Activated CD4-positive, CD25-positive, alpha-beta regulatory T cell (primary cell): ENCODE results near the gene LINC01488.

ENCODE experiments used
- DNase-seq, 4 experiments: peaks; one replicate each; lab custom pipeline; 2025; lab: John Stamatoyannopoulos, UW

Gene LINC01488

DNA sequence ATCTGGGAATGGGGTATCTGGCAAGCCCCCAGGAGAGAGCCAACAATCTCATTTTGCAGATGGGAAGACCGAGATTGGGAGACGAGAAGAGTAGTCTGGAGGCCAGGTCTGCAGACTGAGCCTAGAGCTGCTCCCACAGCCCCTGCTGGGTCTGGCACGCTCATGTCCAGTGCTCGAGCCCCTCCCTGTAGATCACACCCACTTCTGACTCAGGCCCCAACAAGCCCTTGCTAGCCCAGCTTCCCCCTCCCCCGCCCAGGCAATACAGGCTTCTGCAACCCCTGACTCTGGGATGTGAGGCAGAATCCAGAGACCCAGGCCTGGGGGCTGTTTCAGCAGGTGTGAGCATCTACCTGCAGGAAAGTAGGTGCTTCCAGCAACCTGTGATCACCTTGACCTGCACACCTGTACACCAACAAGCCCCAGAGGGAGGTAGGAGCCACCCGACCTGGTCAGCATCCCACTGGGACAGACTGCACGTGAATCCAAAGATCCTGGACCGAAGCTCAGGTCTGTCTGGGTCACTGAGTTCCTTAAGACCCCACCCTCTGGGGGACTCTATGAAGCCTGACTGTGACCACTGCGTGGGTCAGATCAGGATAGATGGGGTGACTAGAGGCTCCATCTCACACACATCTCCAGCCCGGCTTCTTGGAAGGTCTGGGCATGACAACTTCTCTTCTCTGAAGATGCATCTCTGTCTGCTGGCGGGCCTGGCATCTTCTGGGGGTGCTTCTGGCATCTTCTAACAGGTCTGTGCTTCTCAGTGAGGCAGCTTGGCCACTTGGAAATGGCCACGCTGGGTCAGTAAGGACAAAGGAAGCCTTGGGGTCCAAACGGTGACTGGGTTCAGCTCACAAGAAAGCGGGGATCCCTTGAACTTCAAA is 29.3 kb downstream of the LINC01488 start:
- no peak for DNase-seq

DNA sequence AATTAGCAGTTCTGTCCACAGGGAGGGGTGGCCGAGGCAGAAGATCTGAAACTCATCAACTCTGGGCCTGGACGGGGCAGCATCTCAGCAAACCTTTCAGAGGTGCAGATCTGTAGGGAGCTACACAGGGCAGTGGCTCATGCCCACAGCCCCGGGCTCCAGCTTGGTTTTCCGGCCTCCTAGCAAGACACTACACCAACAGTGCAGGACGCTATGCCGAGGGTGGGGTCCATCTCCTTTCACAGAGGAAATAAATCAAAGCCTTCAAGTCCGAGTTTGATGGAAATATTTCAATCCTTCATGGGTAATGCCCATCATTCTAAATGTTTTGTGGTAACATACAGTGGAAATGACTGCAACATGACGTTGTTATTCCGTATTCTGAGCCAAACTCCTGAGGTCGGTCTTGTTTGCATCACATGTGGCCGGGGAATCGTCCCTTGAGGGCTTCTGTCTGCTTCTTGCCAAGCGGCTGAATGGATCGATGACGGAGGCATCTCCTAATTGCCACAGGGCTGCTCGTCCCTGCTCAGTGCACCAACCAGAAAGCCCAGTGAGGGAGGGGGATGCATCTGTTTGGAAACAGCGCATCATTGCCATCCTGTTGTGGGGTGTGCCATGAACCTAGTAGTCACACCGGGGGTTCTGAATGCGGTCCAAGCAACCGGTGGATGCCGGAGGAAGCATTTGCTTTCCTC is 30.0 kb downstream of the LINC01488 start:
- DNase-seq: no peak

DNA sequence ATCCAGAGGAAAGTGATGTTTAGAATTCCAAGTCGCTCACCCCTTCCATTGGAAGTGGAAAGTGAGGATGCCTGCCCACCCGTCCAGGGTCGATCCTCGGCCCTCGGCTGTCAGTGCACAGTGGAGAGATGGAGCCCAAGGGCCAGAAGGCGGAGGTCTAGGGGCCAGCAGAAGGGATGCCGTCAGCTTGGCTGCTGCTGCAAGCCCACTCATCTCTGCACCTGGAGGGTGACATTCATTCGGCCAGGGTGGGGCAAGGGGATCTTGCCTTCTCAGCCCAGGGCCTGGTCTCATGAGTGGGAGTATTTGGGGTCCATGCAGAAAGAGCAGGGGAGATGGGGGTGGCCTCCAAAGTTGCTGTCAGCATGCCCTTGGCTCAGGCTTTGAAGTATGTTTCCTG is 30.7 kb downstream of the LINC01488 start:
- DNase-seq: no peak

DNA sequence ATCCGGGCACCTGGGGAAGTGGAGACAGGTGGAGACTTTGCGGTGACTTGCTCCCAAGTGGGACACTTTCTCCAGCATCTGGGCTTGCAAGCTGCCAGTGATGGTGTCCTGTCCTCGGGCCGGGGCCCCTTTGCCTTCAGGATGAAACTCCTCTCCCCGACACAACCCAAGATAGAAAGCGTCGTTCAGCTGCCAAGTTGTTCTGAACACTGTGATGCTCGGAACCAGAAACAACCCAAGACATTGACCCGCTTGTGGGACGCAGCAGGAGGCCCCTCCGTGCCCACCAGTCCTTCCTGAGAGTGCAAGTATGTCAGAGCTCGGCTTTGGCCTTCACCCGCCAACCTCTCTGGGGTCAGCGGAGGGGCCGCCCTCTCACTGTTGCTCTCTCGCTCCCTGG is 31.3 kb downstream of the LINC01488 start:
- no peak for DNase-seq

DNA sequence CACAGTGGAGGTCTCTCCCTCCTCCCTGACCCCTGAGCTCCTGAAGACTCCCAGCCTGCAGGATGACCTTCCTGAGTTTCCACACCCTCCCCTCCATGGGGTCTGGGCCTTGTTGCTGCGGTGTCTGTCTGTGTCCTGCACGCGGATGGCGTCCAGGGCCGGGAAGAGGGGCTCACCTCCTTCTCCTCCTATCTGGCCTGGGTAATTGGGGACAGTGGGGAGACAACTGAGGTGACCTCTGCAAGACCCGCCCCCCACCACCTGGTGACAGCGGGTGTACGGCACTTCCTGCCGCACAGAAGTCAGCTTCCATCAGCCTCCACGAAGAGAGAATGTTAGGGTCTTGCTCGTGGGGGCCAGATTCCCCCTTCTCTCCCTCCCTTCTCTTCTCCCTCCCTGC is 31.7 kb downstream of the LINC01488 start:
- DNase-seq: no peak

DNA sequence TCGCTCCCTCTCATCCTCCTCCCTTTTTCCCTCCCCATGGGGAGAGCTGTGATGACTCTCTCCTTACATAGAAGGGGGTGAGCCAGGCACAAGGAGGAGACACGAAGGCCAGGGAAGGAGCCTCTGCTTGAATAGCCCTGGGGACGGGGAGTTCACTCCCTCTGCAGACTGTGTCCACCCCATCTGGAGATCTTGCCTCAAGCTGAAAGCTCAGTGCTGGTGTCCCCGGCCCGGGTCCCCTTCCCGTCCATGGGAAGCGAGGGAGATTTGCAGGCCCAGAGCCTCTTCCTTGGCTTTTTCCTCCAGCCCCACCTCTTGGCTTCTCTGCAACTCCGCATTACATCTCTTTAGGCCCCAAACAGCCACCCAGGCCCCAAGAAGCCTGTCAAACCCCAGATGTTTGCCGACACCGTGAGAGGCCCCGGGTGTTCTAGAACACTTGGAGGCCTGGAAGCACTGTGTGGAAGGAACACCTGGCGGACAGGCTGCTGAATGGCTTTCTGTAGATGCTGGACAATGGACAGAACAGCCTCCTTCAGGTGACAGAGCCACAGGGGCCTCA is 32.3 kb downstream of the LINC01488 start:
- DNase-seq: no peak

DNA sequence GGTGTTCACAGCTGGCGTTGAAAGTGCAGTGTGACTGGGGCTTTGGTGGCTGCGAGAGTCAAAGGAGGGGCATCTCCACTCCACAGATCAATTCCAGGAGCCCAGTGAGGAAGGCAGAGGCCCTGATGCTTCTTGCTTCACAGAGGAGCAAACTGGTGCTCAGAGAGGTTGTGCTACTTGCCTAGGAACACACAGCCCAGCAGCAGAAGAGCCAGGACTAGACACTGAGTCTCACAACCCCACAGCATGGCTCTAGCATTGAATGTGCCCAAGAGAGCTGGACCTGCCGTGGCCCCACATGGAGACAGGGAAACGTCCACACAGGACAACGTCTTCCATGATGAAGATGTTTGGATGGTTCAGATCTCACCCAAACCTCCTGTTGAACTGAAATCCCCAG is 33.3 kb downstream of the LINC01488 start:
- no peak for DNase-seq

DNA sequence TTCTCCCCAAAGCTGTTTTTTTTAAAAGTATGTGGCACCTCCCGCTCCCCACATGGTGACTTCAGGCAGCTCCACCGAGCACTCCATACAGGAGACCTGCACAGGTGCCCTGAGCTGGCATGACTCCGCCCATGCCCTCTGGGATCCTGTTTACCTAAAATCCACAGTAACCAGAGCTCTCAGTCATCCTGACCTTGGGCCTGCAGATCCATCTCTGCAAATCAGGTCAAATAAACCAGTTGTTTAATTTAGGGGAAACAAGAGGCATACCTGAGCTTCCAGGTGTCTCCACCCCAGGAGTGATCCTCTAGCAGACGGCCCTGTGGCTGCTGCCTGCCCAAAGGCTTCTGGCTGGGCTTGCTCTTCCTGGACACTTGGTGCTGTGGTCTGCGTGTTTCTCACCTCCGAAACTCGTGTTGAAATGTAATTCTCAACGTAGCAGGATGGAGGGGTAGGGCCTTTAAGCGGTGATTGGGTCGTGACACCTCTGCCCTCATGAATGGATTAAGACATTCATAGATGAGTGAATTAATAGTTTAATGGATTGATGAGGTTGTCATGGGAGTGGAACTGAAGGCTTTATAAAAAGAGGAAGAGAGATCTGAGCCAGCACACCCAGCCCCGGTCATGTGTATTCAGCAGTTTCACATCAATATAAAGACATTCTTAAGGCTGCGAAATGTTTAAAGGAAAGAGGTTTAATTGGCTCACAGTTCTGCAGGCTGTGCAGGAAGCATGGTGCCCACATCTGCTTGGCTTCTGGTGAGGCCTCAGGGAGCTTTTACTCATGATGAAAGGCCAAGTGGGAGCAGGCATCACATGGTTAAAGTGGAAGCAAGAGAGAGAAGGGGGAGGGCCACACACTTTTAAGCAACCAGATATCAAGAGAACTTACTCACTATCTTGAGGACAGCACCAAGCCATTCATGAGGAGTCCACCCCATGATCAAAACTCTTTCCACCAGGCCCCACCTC is 34.1 kb downstream of the LINC01488 start:
- no peak for DNase-seq

DNA sequence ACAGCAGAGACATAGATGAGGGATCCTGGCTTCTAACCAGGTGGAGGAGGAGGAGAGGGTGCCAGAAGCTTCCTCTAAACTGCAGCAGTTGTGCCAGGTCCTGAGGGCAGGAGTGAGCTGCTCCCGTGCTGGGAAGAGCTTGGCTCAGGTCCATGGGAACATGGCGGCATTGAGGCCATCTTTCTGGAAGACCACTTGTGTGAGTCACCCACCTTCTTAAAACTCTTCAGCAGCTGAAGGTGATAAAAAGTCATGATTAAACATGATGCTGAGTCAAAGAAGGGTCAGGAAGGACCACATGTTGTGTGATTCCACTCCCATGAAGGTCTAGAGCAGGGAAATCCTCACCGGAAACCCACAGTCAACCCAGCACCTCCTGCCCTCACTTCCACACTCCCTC is 35.1 kb downstream of the LINC01488 start:
- no peak for DNase-seq

DNA sequence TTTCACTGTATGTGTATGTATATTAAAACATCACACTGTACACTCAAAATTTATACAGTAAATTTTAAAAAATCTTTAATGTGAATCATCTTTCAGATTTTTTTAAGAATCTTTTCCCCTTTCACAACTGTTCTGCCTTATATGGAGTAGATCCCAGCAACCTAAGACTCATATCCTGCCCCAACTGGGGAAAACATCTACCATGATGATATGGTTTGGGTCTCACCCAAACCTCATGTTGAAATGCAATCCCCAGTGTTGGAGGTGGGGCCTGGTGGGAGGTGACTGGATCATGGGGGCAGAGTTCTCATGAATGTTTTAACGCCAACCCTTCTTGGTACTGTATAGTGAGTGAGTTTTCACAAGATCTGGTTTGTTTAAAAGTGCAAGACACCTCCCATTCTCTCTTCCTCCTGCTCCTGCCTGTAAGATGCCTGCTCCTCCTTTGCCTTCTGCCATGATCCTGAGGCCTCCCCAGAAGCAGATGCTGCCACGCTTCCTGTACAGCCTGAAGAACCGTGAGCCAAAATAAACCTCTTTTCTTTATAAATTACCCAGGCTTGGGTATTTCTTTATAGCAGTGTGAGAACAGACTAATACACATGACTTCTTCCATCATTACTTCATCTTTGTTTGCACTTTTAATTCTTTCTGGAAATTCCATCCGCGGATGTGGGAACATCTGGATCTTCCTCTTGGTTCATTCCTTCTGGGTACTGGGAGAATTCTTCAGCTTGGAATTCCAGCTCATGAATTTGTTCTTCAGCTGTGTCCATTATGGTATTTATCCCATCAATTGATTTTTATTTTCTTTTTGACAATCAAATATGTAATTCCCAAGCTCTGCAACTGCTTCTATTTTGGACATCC is 36.9 kb downstream of the LINC01488 start:
- no peak for DNase-seq

DNA sequence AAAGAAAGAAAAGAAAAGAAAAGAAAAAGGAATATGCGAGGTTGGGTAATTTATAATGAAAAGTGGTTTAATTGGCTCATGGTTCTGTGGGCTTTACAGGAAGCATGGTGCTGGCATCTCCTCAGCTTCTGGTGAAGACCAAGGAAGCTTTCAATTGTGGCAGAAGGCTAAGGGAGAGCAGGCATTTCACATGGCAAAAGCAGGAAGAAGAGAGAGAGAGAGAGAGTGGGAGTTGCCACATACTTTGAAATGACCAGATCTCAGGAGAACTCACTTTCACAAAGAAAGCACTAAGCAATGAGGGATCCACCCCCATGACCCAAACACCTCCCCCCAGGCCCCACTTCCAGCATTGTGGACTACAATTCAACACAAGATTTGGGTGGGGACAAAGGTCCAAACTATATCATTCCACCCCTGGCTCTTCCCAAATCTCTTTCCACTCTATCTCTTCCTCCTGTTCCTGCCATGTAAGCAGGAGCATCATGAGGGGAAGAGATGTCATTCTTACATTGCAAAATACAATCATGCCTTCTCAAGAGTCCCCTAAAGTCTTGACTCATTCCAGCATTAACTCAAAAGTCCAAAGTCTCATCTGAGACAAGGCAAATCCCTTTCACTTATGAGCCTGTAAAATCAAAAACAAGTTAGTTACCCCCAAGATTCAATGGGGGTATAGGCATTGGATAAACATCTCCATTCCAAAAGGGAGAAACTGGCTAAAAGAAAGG is 38.9 kb downstream of the LINC01488 start:
- DNase-seq: no peak

DNA sequence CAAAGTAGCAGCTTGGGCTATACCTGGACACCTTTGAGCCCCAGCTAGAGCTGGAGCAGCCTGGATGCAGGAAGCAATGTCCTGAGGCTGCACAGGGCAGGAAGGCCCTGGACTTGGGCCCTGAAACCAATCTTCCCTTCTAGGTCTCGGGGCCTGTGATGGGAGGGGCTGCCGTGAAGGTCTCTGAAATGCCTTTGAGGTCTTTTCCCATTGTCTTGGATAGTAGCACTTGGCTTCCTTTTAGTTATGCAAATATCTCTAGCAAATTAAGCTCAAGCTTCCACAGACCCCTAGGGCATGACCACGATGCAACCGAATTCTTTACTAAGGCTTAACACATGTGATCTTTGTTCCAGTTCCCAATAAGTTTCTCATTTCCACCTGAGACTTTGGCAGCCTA is 40.0 kb downstream of the LINC01488 start:
- no peak for DNase-seq

DNA sequence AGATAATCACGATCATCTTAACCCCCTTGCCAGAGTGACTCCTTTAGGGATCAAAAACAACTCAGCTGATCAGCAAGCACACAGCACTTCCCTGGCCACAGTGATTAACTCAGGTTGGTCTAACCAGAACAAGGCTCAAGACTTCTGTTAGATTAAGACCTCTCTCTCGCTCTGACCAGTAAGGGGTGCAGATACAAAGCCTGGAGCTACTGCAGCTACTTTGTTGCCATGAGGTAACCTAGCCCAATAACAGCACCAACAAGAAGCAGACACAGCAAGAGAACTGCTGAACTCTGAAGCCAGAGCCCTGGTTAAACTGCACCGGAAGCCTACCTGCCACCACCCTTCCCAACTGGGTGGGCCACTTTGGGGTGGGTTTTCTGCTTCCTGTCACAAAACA is 42.0 kb downstream of the LINC01488 start:
- no peak for DNase-seq

DNA sequence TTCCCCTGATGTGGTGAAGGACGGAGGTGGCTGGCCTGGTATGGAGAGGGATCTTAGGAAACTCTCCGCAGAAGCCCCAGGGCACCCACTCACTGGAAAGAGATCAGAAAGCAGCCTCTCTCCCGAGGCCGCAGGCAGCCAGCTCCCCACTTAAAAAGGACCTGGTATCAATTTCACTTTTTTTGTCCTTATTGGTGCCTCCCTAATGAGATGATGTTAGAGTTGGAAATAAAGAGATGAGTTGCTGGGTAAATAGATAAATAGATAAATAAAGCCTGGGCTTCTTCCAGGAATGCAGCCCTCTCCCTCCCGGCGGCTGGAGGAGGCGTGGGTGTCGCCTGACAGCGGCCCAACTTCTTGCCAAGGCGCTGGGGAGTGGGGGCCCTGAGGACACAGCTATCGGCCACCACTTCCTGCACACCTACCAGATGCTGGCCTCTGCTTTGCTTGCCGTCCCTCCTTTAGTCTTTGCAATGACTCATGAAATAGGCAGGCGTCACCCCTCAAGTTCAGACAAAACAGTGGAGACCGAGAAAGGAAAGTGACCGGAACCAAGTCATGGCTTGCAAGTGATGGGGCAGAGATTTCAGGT is 42.9 kb downstream of the LINC01488 start:
- no peak for DNase-seq

DNA sequence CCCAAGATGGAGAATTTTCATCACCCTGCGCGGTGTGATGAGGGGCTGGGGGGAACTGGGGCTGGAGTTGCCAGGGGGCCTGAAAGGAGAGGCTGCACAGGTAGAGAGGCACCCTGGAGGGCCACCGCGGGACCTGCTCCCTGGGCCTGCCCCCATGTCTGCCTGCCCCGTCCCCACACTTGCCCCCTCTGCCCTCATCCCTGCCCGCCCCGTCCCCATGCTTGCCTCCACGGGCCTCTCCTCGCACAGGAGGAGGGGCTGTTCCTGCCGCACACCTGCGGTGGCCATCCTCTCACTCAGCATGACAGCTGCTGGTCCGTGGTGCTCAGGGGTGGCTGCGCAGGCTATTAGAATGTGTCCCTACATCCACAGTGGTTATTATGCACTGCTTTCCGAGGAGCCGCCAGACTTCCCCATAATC is 43.5 kb downstream of the LINC01488 start:
- DNase-seq: no peak

DNA sequence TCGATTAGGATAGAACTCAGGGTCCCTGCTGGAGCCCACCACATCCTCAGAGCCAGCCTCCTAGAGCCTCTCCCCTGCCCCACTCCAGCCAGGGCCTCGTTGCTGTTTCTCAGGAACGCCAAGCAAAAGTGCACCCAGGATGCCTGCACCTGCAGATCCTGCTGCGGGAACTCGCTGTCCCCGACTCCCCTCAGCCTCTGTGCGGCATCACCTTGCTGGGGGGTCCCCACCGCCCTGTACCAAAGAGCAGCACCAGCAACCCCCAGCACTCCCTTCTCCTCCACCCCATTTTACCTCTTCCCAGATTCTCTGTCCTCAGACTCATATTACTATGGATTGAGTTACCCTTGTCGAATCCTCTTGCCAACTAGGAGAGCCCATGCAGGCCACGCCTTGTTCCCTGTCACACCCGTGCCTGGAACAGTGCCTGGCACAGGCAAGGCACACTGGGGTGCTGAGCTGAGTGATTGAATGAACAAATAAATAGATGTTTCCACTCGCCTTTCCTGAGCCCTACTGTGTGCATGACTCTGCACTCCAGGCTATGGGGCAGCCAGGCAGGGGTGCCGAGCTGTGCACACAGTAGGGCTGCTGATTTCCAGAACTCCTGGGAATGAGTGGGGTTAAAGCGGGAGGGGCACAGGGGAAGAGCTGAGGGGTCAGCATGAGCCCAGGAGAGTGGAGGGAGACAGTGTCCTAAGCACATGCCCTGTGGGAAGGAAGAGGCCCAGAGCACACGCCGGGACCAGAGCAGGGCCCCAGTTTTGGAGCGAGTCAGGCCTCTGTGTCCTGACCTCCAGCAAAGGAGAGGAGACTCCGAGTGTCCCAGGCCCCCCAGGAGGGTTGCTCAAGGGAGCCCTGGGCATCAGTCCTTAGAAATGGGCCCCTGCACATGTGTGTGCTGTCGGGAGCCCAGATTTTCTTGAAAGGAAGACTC is 44.3 kb downstream of the LINC01488 start:
- DNase-seq: no peak

DNA sequence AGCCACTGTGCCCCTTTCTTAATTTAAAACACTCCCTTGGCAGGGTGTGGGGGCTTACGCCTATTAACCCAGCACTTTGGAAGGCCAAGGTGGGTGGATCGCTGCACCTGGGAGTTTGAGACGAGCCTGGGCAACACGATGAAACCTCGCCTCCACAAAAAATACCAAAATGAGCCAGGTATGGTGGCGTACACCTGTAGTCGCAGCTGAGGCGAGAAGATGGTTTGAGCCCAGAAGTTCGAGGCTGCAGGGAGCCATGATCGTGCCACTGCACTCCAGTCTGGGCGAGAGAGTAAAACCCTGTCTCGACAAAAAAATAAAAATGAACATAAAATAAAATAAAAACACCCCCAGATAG is 45.0 kb downstream of the LINC01488 start:
- no peak for DNase-seq

DNA sequence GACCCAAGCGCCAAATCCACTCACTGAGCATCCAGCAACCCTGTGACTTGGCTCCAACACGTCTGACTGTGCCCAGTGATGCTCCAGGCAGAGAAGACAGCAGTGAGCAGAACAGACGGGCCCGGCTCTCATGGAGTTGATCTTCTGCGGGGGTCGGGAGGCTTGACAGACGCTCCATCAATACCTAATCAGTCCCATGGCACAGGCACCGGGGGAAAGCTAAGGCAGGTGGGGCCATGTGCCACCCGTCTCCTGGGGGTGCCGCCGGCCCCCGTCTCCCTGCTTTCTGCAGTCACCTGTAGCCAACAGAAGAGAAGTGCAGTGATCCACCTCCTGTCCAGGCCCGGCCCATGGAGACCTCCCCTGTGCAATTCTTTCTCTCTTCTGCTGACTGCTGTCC is 47.5 kb downstream of the LINC01488 start:
- DNase-seq: no peak
